HG03095 (cell line): ENCODE data around the gene NTN1.
"Not testable (repeated sequence)": the region's sequence is repeated elsewhere in the genome, so short reads cannot be mapped to it uniquely, and the experiment has no call there.

Experiments
- ATAC-seq: cut with Tn5 transposase; IDR thresholded peaks from one replicate; pipeline ENCODE4 v1.9.1; 2021; ENCODE audit warnings: moderate library complexity; ENCODE audit not compliant: unreplicated experiment

NTN1 gene

DNA sequence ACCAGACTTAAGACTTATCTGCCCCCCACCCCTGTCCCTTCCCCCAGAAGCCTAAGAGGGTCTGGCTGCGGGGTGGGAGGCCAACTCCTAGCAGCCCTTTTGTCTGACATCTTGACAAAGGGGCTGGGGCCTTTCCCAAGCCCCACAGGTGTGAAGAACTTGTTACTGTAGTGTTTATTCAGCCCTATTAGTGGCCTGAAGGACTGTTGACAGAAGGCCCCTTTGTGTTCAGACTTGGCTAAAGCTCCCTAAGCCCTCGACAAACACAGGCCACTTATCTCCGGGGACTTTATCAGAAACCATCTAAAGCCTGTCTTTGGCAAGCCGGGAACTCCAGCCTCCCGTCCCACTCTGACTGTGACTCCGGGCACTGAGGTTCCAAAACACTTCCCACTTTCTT is 129.8 kb downstream of the NTN1 start:
- ATAC-seq: no peak

- not testable (repeated sequence) for ATAC-seq
These were observed 130.4 kb downstream of the NTN1 start for GRCh38 chr17:9151740-9152139.

- ATAC-seq: no peak
These were observed 137.5 kb downstream of the NTN1 start for GRCh38 chr17:9158544-9159452.

DNA sequence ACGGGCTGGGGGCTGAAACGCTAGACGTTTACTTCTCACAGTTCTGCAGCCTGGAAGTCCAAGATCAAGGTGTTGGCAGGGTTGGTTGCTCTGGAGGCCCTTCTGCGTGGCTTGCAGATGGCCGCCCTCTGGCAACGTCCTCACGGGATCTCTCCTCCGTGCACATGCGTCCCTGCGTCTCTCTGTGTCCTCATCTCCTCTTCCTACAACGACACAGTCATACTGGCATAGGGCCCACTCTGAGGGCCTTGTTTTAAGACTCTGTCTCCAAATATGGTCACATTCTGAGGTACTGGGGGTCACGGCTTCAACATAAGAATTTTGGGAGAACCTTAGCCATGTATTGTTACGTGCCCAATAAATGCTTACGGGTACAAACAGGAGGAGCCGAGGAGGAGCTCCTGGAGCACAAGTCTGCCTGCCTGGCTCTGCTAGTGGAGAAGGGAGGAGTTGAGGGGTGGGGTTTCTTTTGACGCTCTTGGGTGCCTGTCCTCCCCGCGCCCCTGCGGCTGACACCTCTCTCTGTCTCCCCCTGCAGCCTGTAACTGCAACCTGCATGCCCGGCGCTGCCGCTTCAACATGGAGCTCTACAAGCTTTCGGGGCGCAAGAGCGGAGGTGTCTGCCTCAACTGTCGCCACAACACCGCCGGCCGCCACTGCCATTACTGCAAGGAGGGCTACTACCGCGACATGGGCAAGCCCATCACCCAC is 141.1 kb downstream of the NTN1 start:
- ATAC-seq: no peak

DNA sequence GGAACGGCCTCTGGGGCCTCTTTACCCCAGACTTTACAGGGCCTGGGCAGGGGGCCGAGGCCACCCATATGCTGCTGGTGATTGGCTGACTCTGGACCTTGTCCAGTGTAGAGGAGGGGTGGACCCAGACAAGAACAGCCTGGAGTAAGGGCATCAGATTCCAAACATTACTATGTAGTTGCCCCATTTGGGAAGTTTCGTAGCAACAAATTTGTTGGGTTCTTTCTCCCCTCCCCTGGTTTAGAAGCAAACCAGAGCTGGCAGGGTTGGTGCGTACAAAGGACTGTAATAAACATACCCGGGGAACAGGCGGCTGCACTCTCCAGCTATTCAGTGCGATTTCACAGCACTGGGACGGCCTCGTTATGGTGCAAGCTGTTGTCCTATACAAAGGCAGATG is 145.5 kb downstream of the NTN1 start:
- no peak for ATAC-seq

DNA sequence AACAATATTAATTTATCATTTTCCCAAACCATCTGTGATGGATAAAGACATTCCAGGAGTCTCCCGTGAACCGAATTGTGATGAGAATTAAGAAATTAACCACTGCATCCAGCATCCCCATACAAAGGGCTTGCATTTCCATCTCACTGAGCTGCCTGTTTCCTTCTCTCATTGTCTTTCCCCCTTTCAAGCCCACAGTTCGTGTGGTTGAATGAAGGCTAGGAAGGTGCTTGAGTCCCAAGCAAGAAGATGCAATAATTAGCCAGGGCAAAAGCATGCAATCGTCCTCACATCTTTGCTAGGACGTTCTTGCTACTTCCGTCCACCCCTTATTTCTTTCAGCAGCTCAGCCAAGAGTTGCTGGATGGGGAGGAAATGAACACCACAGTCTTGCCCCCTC is 146.1 kb downstream of the NTN1 start:
- no peak for ATAC-seq

DNA sequence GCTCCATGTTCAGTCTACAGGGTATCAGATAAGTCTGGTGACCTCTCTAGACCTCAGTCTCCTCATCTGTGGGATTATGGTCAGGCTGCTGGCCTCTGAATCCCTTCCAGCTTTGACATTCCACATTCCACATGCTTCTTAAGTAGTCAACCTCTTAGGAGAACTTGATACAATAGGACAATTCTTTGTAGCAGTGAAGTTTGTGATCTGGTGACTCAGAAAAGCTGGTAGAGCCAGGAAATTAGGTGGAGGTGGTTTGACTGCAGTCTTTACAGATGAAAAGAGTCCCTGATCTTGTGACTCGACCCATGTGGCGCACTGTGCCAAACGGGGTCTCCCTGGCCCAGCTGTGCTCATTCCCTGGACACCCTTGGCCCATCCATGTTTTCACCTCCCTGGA is 147.8 kb downstream of the NTN1 start:
- no peak for ATAC-seq

- no peak for ATAC-seq
These were observed 149.0 kb downstream of the NTN1 start for GRCh38 chr17:9170336-9170735.

DNA sequence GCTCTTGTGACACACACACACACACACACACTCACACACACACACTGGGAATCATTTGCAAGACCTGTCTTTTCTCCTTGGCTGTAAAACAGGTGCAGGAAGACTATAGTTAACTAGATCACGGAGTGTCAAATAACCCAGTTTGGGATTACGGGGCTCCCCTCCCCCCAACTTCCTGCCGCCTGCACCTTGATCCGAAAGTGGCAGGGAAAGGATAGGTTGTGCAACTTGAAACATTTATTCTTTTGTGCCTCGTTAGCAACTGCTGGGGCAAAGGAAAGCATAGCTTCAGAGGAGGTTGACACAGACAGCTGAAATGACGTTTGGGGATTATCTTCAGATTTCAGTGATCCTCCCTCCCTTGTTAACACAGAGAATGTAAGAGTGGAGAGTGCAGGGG is 149.5 kb downstream of the NTN1 start:
- no peak for ATAC-seq

DNA sequence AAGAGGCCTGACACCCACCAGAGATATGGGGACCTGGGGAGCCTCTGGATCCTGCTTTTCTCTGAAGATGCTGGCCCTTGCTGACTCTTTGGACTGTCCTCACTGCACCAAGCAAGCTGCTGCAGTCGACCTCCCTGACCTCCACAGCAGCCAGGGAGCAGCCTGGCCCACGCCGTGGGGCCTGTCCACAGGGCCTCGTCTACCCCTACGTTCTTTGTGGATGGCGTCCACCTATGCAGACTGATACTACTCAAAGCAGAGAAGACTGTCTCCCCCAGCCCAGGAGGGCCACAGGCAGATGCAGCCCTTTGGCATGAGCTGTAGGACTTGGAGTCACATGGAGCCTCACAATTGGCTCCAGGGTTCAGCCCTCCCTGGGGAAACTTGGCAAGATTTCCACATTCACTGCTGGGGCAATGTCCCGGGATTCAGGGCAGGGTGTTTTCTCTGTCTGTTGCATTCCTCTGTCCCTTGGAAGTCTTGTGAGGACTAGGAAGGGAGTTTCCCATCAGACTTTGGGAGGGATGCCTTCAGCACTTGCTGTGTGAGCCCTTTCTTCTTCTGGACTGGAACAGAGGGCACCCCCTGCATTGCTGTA is 152.2 kb downstream of the NTN1 start:
- ATAC-seq: no peak

DNA sequence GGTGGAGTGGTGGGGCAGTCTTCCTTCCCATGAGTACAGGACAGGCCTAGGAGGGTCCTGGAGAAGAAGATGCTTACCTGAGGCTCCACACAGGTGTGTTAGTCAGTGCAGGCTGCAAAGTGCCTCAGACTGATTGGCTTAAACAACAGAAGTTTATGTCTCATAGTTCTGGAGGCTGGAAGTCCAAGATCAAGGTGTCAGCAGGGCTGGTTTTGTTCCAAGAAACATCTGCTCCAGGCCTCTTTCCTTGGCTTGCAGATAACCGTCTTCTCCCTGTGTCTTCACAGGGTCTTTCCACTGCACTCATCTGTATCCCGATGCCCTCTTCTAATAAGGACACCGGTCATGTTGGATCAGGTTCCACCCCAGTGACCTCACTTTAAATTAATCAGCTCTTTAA is 153.0 kb downstream of the NTN1 start:
- ATAC-seq: no peak

DNA sequence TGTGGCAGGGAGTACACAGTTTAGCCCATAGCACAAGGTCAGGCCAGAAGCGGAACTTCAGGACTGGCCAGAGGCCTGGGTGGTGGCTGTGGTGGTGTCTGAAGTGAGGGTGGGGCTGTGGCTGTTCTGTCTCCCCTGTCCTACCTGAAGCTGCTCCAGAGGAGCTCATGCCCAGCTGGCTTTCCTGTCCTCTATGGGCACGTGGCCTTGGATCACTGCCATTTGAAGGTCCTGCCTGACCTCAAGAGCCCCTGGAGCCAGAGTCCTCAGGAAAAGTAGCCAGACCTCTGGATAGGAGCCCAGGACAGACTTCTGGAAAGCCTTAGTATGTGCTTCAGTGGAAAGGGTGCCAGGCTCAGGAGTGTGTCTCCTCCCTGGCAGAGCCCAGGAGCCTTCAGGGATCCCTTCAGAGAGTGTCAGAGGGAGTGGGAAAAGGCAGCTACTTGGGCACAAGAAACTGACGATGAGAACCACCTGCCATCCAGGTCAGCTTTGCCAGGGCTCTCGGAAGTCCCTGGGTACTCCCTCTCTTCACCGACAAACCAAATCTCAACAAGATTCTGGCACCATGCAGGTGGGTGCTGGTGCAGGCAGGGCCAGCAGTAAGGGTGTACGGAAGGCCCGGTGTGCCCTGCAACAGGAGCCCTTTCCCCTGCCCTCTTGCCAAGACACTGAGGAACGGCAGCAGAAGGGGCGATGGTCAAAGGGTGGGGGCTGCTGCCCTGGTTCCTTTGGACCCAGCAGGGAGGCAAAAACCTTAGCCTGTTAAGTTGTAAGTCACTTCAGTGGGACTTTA is 153.7 kb downstream of the NTN1 start:
- ATAC-seq: no peak

DNA sequence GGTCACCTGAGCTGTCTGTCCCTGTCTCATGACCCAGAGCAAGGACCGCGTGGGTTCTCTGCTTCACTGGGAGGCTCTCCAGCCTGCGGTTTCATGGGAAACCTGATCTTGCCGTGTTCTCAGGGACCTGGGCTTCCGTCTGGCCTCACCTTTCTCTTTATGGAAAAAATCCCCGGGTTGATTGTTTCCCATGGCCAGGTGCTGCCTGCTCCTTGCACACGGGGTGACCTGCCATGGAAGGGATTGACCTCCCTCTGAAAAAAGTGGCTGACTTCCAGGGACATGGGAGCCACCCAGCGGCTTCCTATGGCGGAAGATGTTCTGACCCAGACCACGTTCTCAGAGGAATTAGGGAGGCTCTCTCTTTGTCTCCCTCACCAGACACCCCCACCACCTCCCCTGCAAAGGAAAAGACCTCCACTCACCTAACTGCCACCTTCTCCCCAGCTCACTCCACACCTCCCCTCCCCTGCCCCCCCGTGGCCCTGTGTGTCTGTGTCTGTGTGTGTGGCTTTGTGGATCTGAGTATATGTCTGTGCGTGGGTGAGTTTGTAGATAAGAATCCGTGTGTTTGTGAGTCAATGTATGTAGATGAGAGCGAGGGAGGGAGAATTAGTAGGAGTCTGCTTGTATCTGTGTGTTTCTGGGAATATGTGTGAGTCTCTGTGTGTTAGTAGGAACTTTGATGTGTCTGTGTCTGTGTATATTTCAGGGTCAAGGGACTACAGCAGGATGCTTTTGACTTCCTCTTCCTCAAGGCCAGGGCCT is 154.6 kb downstream of the NTN1 start:
- no peak for ATAC-seq

- no peak for ATAC-seq
These were observed 155.9 kb downstream of the NTN1 start for GRCh38 chr17:9177212-9177611.

- no peak for ATAC-seq
These were observed 157.0 kb downstream of the NTN1 start for GRCh38 chr17:9178319-9178718.

GRCh38 chr17:9179602-9180001 is 158.3 kb downstream of the NTN1 start:
- no peak for ATAC-seq

GRCh38 chr17:9181640-9182039 is 160.3 kb downstream of the NTN1 start:
- ATAC-seq: no peak

DNA sequence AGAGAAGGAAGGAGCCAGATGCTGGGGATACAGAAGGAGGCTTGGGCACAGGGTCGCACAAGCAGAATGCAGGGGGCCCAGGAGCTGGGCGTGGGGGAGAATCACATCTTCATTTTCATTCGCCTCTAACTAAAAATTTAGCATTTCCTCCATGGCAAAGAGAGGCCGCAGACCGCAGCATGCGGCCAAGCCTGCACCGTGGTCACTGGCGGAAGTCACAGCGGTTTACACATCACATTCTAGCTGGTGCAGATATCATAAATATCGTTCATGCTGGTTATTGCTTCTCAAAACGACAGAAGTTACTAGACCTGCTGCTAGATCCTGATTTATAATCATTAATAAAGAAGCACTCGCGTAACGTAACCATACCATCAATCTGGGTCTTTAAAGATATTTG is 162.0 kb downstream of the NTN1 start:
- no peak for ATAC-seq

DNA sequence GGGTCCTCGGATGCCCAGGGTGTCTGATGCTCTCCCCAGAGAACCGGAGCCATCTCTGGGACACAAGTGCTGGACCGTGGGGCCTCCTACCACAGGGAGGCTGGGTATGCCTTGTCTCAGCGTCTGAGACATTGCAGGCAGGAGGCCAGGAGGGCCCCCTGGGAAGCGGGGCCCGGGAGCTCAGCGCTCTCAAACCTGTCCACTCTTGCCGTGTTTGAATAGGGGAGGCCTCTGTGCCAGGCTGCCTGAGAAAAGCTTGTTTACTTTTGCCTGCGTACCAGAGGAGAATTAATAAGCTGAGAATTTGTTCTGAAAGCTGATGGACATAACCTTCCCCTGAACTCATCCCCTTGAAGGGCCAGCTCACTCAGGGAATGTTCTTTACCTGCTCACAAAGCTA is 163.8 kb downstream of the NTN1 start:
- ATAC-seq: no peak

GRCh38 chr17:9185688-9186284 is 164.5 kb downstream of the NTN1 start:
- no peak for ATAC-seq
